H1 (cell line): Measurements from ENCODE around the gene FAS. TPM values are rescaled to one million over a fixed set of nuclear protein-coding genes. Genes with fewer than 3 reads are reported as not detected.

ENCODE experiments used
- CTCF ChIA-PET: fragments of 300-600 bp; sonication (Branson Sonifier 250); formaldehyde crosslinking; loops from one replicate; lab custom pipeline; 2021; ENCODE audit not compliant: partially characterized antibody; lab: Charles Lee
- POLR2A ChIA-PET: fragments of 300-600 bp; sonication (Branson Sonifier 250); formaldehyde crosslinking; loops from one replicate; lab custom pipeline; 2021; ENCODE audit warnings: inconsistent platforms; ENCODE audit not compliant: partially characterized antibody; lab: Charles Lee
- DNase-seq, 2 experiments: peaks; one replicate each; pipeline versions ENCODE4 v3.0.0 to v3.0.0-alpha.2; 2010 to 2022; ENCODE audit warnings: low spot score in 2 of 2, low read depth in 1 of 2, mixed read lengths in 1 of 2
- FAIRE-seq: peaks from 2 replicates; lab custom pipeline; 2011; peaks lifted over from hg19 to GRCh38; lab: Jason Lieb, UNC
- H2AFZ ChIP-seq: 2 replicates; pipeline ENCODE4 v1.8.1; 2012; ENCODE audit warnings: low read length, inconsistent platforms
- H2AK5ac ChIP-seq: 2 replicates; pipeline ENCODE4 v1.6.1; 2013; ENCODE audit warnings: low read depth, low read length
- H2BK120ac ChIP-seq: replicated peaks from 2 replicates; pipeline ENCODE3; 2013; ENCODE audit warnings: low read depth, low read length, inconsistent platforms
- H2BK12ac ChIP-seq: 2 replicates; pipeline ENCODE4 v1.6.1; 2013; ENCODE audit warnings: low read depth, low read length
- H2BK15ac ChIP-seq: 2 replicates; pipeline ENCODE4 v1.6.1; 2013; ENCODE audit warnings: low read length
- H2BK20ac ChIP-seq: 2 replicates; pipeline ENCODE4 v1.6.1; 2013; ENCODE audit warnings: low read length
- H2BK5ac ChIP-seq: 2 replicates; pipeline ENCODE4 v1.6.1; 2013; ENCODE audit warnings: low read depth, low read length
- H3K14ac ChIP-seq: 2 replicates; pipeline ENCODE4 v1.6.1; 2013; ENCODE audit warnings: inconsistent platforms; ENCODE audit not compliant: insufficient read length
- H3K18ac ChIP-seq: 2 replicates; pipeline ENCODE4 v1.6.1; 2013; ENCODE audit warnings: low read length; ENCODE audit errors: extremely low read depth
- H3K23ac ChIP-seq: 2 replicates; pipeline ENCODE4 v1.6.1; 2013; ENCODE audit warnings: inconsistent platforms; ENCODE audit not compliant: insufficient read length
- H3K23me2 ChIP-seq: 2 replicates; pipeline ENCODE4 v1.6.1; 2013; ENCODE audit warnings: low read depth, low read length
- H3K27ac ChIP-seq: 2 replicates; pipeline ENCODE4 v1.6.1; 2011; ENCODE audit warnings: low read depth, low read length, inconsistent platforms
- H3K27me3 ChIP-seq, 4 experiments: replicated peaks in 1 of 4; 1 replicate in 1 of 4; 2 replicates in 3 of 4; pipeline versions ENCODE4 v1.6.1 to v1.8.1; 2011 to 2013; ENCODE audit warnings: low read length in 3 of 4, mild to moderate bottlenecking in 3 of 4, inconsistent platforms in 2 of 4, mixed read lengths in 2 of 4, moderate library complexity in 1 of 4; ENCODE audit not compliant: control insufficient read depth in 3 of 4, insufficient read depth in 3 of 4; ENCODE audit errors: extremely low read depth in 1 of 4
- H3K36me3 ChIP-seq, 4 experiments: 2 replicates each; pipeline versions ENCODE4 v1.6.1 to v1.8.1; 2011 to 2013; ENCODE audit warnings: mild to moderate bottlenecking in 4 of 4, low read length in 3 of 4, moderate library complexity in 2 of 4, control low read depth in 1 of 4, inconsistent platforms in 1 of 4; ENCODE audit not compliant: insufficient read depth in 4 of 4, control insufficient read depth in 2 of 4
- H3K4ac ChIP-seq: replicated peaks from 2 replicates; pipeline ENCODE3; 2013; ENCODE audit warnings: low read length, low read depth, mixed read lengths, inconsistent platforms; ENCODE audit not compliant: insufficient read length
- H3K4me1 ChIP-seq, 4 experiments: replicated peaks in 1 of 4; 1 replicate in 1 of 4; 2 replicates in 3 of 4; pipeline versions ENCODE4 v1.6.1 to v1.8.1; 2011 to 2013; ENCODE audit warnings: low read length in 3 of 4, inconsistent platforms in 2 of 4, mixed read lengths in 1 of 4; ENCODE audit not compliant: insufficient read depth in 4 of 4, control insufficient read depth in 3 of 4
- H3K4me2 ChIP-seq, 2 experiments: 2 replicates each; pipeline versions ENCODE4 v1.6.1 to v1.8.1; 2011 to 2013; ENCODE audit warnings: low read depth in 2 of 2, low read length in 2 of 2, control low read depth in 1 of 2, inconsistent platforms in 1 of 2, mild to moderate bottlenecking in 1 of 2; ENCODE audit not compliant: insufficient read depth in 1 of 2
- H3K4me3 ChIP-seq, 4 experiments: fragments of 200-600, 300-600 bp in 1 of 4; sonication (generic), shearing (Covaris generic), sonication (Bioruptor Twin) in 1 of 4; 2 replicates each; pipeline versions ENCODE4 v1.5.1 to v1.8.1; 2011 to 2016; ENCODE audit warnings: low read length in 4 of 4, low read depth in 3 of 4, control low read depth in 2 of 4, inconsistent platforms in 2 of 4, mild to moderate bottlenecking in 2 of 4, mixed read lengths in 1 of 4, moderate library complexity in 1 of 4; ENCODE audit not compliant: insufficient read depth in 2 of 4; ENCODE audit errors: extremely low read depth in 1 of 4
- H3K56ac ChIP-seq: replicated peaks from 2 replicates; pipeline ENCODE3; 2013; ENCODE audit warnings: low read depth, mild to moderate bottlenecking, mixed read lengths, low read length, inconsistent platforms; ENCODE audit not compliant: insufficient read length
- H3K79me1 ChIP-seq: 2 replicates; pipeline ENCODE4 v1.6.1; 2013; ENCODE audit warnings: low read depth, low read length, control low read depth
- H3K79me2 ChIP-seq, 2 experiments: 2 replicates each; pipeline versions ENCODE4 v1.6.1 to v1.8.1; 2012 to 2013; ENCODE audit warnings: low read length in 2 of 2, mild to moderate bottlenecking in 2 of 2, inconsistent platforms in 1 of 2; ENCODE audit not compliant: insufficient read depth in 2 of 2, control insufficient read depth in 1 of 2
- H3K9ac ChIP-seq, 4 experiments: replicated peaks in 1 of 4; 1 replicate in 1 of 4; 2 replicates in 3 of 4; pipeline versions ENCODE4 v1.6.1 to v1.8.1; 2011 to 2013; ENCODE audit warnings: low read depth in 3 of 4, low read length in 3 of 4, control low read depth in 2 of 4, mild to moderate bottlenecking in 2 of 4, moderate library complexity in 2 of 4, inconsistent platforms in 1 of 4; ENCODE audit errors: extremely low read depth in 1 of 4
- H3K9me3 ChIP-seq, 2 experiments: 2 replicates each; pipeline versions ENCODE4 v1.6.1 to v1.8.1; 2012 to 2013; ENCODE audit warnings: mild to moderate bottlenecking in 2 of 2, moderate library complexity in 2 of 2, control low read depth in 1 of 2, inconsistent platforms in 1 of 2, low read depth in 1 of 2, low read length in 1 of 2, mixed read lengths in 1 of 2; ENCODE audit not compliant: insufficient read depth in 2 of 2
- H4K20me1 ChIP-seq, 2 experiments: replicated peaks in 1 of 2; 2 replicates each; pipeline versions ENCODE3 to v1.8.1; 2011 to 2013; ENCODE audit warnings: inconsistent platforms in 2 of 2, low read length in 2 of 2, mild to moderate bottlenecking in 1 of 2; ENCODE audit not compliant: insufficient read depth in 2 of 2, control insufficient read depth in 1 of 2
- H4K5ac ChIP-seq: 2 replicates; pipeline ENCODE4 v1.6.1; 2013; ENCODE audit warnings: low read length, low read depth, mixed read lengths, inconsistent platforms; ENCODE audit not compliant: insufficient read length
- H4K8ac ChIP-seq: 2 replicates; pipeline ENCODE4 v1.8.0; 2013; ENCODE audit warnings: mild to moderate bottlenecking, moderate library complexity, low read length, inconsistent platforms; ENCODE audit not compliant: insufficient read depth; ENCODE audit errors: extremely low read depth
- H4K91ac ChIP-seq: replicated peaks from 2 replicates; pipeline ENCODE3; 2013; ENCODE audit warnings: low read length, mixed read lengths, inconsistent platforms; ENCODE audit not compliant: insufficient read length
- KDM5A ChIP-seq: fragments of 200-600 bp; IDR thresholded peaks from 2 replicates; pipeline ENCODE4 v1.7.1; 2012; ENCODE audit warnings: mild to moderate bottlenecking, low read length, inconsistent platforms, mixed read lengths
- WGBS, 2 experiments: shearing (Covaris generic) in 1 of 2; methylation state at CpG; one replicate each; pipeline versions ENCODE4 v1.1.6 to v1.1.7; 2013 to 2015; ENCODE audit warnings: low lambda C conversion rate in 2 of 2, mixed read lengths in 2 of 2, inconsistent platforms in 1 of 2, low coverage in 1 of 2, missing lambda C conversion rate in 1 of 2; ENCODE audit not compliant: insufficient replicate concordance in 2 of 2, insufficient coverage in 1 of 2, insufficient read length in 1 of 2; ENCODE audit errors: extremely low coverage in 1 of 2, missing lambda C conversion rate in 1 of 2; 5-methylcytosine and 5-hydroxymethylcytosine counted together
- polyA plus RNA-seq, 7 experiments: library from polyadenylated mRNA; depleted of rRNA in 3 of 7; stranded (reverse) in 5 of 7; unstranded in 2 of 7; fragments of >200 nt in 5 of 7; fragments of 200-250 nt in 2 of 7; gene quantifications; 1 replicate in 5 of 7; 2 replicates in 1 of 7; 4 replicates in 1 of 7; pipeline versions ENCODE4 v1.2.1 to v1.2.3, GENCODE V29; 2011 to 2013; ENCODE audit warnings: missing spikeins in 2 of 7, mixed read lengths in 2 of 7
- total RNA-seq: library from RNA; stranded (reverse); fragmentation: NEBNext Ultra II Directional; extraction: Animal tissue kit (Norgen Biotek cat#: 25700); gene quantifications from 2 replicates; pipeline ENCODE4 v1.2.1, GENCODE V29; 2021

Gene FAS
- total and polyA plus RNA-seq, 2 of the 8 experiments (the other 6 are each of a cell fraction or from before 2014, with no cell fraction given), result 4.0 to 6.7 TPM

DNA sequence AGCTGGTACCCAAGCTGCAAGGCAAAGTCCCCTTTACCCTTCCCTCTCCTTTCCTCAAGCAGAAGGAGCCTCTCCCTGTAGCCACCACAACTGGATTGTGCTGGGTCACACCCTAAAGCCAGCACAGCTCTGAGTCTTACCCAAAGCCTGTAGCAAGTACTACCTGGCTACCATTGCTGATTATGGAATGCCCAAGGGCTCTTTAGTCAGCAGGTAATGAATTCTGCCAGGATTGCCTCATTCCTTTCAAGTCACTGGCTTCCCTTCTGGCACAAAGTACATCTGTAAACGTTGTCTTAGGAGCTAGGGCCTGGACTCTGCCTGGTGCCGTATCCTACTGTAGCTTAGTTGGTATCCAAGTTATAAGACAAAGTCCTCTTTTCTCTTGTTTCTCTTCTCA is 52.0 kb downstream of the FAS start:
- no peaks in the 10 kb centered on the region for H3K79me1 ChIP-seq
- no peak overlapping the region for H2BK15ac ChIP-seq
- H2AFZ ChIP-seq, result no peak overlapping the region
- no peaks in the 10 kb centered on the region for H3K9me3 ChIP-seq
- H2AK5ac ChIP-seq, result no peak overlapping the region
- H3K9ac ChIP-seq, result no peak overlapping the region
- H4K8ac ChIP-seq, result no peak overlapping the region
- H3K14ac ChIP-seq, result no peak overlapping the region
- H2BK12ac ChIP-seq, result no peak overlapping the region
- H3K18ac ChIP-seq, result no peak overlapping the region
- 88% methylated on average over 2 of the region's 2 CpGs; no CpG with 5 or more reads in 1 of the 2 experiments for WGBS, 2 experiments
- H3K23ac ChIP-seq, result no peak overlapping the region
- H4K91ac ChIP-seq, result no peak overlapping the region
- FAIRE-seq (no peak), DNase-seq (no peak)
- no peaks in the 10 kb centered on the region for H3K4me1 ChIP-seq
- TF ChIP-seq KDM5A, result no peak
- H3K56ac ChIP-seq, result no peak overlapping the region
- H3K27ac ChIP-seq, result no peak overlapping the region
- CTCF ChIA-PET, result interaction anchor here (0.5 to 4.2 kb wide), 6 partner anchors 12 to 175 kb away, joined by 3 to 30 read pairs (median 3); no protein-coding TSS in a partner anchor
- H2BK5ac ChIP-seq, result no peak overlapping the region
- H4K20me1 ChIP-seq, result no peaks in the 10 kb centered on the region
- POLR2A ChIA-PET, result interaction anchor here (1.0 kb wide), 1 partner anchor 44 kb away, joined by 3 read pairs; no protein-coding TSS in a partner anchor
- H3K79me2 ChIP-seq, result no peaks in the 10 kb centered on the region
- no peaks in the 10 kb centered on the region for H3K23me2 ChIP-seq
- no peak overlapping the region for H2BK20ac ChIP-seq
- H2BK120ac ChIP-seq, result no peak overlapping the region
- H3K36me3 ChIP-seq, result no peaks in the 10 kb centered on the region
- no peak overlapping the region for H3K4ac ChIP-seq
- no peak overlapping the region for H3K4me2 ChIP-seq
- H3K4me3 ChIP-seq, result no peak overlapping the region
- H4K5ac ChIP-seq, result no peak overlapping the region
- H3K27me3 ChIP-seq, result no peaks in the 10 kb centered on the region
